ENCODE results near the gene MAD2L1.

Gene MAD2L1

GRCh38 chr4:120052856-120053255, 13.8 kb downstream of the MAD2L1 start:
- TF ChIP-seq CTCF (IDR thresholded peaks at IDR 0.05): no peak
- intact Hi-C loops (cut with DNase I; ENCODE audit: low total_unique reads): loop anchor here (5.0 kb wide), 1 partner anchor 1066 kb away; no protein-coding TSS in a partner anchor
- Histone ChIP-seq H3K4me1 (peaks cover 0 to 33% (median 9%) of the 10 kb centered on the region in 4 donors), H3K4me3 (no peak overlapping the region), H3K27ac (peak overlapping the region; percentile 66 to 79), H3K36me3 (no peaks in the 10 kb centered on the region), H3K9me3 (no peaks in the 10 kb centered on the region), H3K27me3 (no peaks in the 10 kb centered on the region)
- peak; percentile 85 to 93 for DNase-seq

- Histone ChIP-seq H3K27me3 (no peaks in the 10 kb centered on the region), H3K4me1 (peaks cover 0 to 33% (median 9%) of the 10 kb centered on the region in 4 donors), H3K4me3 (no peak overlapping the region), H3K36me3 (no peaks in the 10 kb centered on the region), H3K27ac (peak overlapping the region in 1 of 2 donors; percentile 79), H3K9me3 (no peaks in the 10 kb centered on the region)
- TF ChIP-seq CTCF (IDR thresholded peaks at IDR 0.05): no peak
- no peak for DNase-seq
- intact Hi-C loops (cut with DNase I; ENCODE audit: low total_unique reads): loop anchor here (5.0 kb wide), 1 partner anchor 1064 kb away; no protein-coding TSS in a partner anchor
Observed at GRCh38 chr4:120051253-120051652, 15.4 kb downstream of the MAD2L1 start.

- intact Hi-C loops (cut with DNase I; ENCODE audit: low total_unique reads): loop anchor here (2.0 to 5.0 kb wide), 4 partner anchors 358 to 1063 kb away; partner anchors contain the start of gene PDE5A
- no peaks in the 10 kb centered on the region for H3K9me3 ChIP-seq
- H3K36me3 ChIP-seq: no peaks in the 10 kb centered on the region
- peak; percentile 88 to 89 for DNase-seq
- peaks cover 0 to 20% (median 5%) of the 10 kb centered on the region in 4 donors for H3K4me1 ChIP-seq
- H3K27ac ChIP-seq: peak overlapping the region; percentile 73
- no peaks in the 10 kb centered on the region for H3K27me3 ChIP-seq
- TF ChIP-seq CTCF (IDR thresholded peaks at IDR 0.05): peak; percentile 80 to 87
- H3K4me3 ChIP-seq: peak overlapping the region; percentile 38 to 39
Observed at GRCh38 chr4:120049732-120050494, 16.7 kb downstream of the MAD2L1 start.

- intact Hi-C loops (cut with DNase I; ENCODE audit: low total_unique reads): loop anchor here (2.0 kb wide), 1 partner anchor 413 kb away; no protein-coding TSS in a partner anchor
Observed at GRCh38 chr4:120043828-120044227, 22.8 kb downstream of the MAD2L1 start.

GRCh38 chr4:120037411-120037810, 29.2 kb downstream of the MAD2L1 start:
- Histone ChIP-seq H3K27ac (no peak overlapping the region), H3K27me3 (no peaks in the 10 kb centered on the region), H3K36me3 (no peaks in the 10 kb centered on the region), H3K4me3 (no peak overlapping the region), H3K9me3 (no peaks in the 10 kb centered on the region), H3K4me1 (no peaks in the 10 kb centered on the region)
- no peak for TF ChIP-seq CTCF (IDR thresholded peaks at IDR 0.05)
- DNase-seq: no peak
- intact Hi-C loops (cut with DNase I; ENCODE audit: low total_unique reads): no loop called here

More at GRCh38 chr4:120043828-120044227, 22.8 kb downstream of the MAD2L1 start:
- Histone ChIP-seq H3K9me3 (peaks cover 0 to 5% (median 0%) of the 10 kb centered on the region in 3 donors), H3K36me3 (no peaks in the 10 kb centered on the region), H3K4me1 (no peaks in the 10 kb centered on the region), H3K27ac (no peak overlapping the region), H3K27me3 (no peaks in the 10 kb centered on the region), H3K4me3 (no peak overlapping the region)
- DNase-seq: no peak
- no peak for TF ChIP-seq CTCF (IDR thresholded peaks at IDR 0.05)

Data from tibial artery (tissue), 4 donors.